AG20443 (cell line): ENCODE data around the gene AKAP5.

Source experiments
- DNase-seq: peaks from one replicate; pipeline ENCODE4 v3.0.0; 2012; ENCODE audit warnings: low spot score, mixed read lengths

AKAP5 gene

DNA sequence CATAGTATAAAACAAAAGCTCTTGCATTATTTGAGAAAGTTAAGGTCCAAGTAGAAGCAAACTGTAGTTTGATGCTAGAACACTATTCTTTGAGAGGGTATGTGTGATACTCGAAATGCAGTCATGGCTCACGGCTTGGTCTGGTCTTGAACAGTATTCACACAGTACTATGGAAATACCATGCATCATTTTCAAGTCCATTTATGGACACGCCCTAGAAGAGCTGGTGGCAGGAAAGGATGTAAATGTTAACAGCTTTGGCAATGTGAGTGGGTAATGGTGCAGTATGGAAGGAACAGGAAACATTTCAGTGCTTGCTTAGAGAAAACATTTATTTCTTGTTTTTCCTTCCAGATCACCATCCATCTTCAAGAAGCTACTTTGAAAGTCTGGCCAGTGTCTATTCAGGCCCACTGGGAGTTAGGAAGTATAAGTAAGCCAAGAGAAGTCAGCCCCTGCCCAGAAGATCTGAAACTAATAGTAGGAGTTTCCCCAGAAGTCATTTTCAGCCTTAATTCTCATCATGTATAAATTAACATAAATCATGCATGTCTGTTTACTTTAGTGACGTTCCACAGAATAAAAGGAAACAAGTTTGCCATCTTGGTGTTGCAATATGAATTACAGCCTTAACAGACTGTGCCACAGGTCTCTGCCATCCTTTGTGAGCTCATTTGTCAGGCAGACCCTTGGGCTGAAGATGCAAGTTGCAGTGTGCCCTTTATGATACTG, 5.7 kb upstream of the AKAP5 start:
- no peak for DNase-seq

GRCh38 chr14:64461221-64461620, 4.1 kb upstream of the AKAP5 start:
- DNase-seq: no peak

- no peak for DNase-seq
These were observed 2.1 kb upstream of the AKAP5 start for GRCh38 chr14:64463195-64463594.

GRCh38 chr14:64463873-64464272, 1.4 kb upstream of the AKAP5 start:
- DNase-seq: no peak

- DNase-seq: no peak
These were observed 648 bp upstream of the AKAP5 start for GRCh38 chr14:64464651-64465050.

DNA sequence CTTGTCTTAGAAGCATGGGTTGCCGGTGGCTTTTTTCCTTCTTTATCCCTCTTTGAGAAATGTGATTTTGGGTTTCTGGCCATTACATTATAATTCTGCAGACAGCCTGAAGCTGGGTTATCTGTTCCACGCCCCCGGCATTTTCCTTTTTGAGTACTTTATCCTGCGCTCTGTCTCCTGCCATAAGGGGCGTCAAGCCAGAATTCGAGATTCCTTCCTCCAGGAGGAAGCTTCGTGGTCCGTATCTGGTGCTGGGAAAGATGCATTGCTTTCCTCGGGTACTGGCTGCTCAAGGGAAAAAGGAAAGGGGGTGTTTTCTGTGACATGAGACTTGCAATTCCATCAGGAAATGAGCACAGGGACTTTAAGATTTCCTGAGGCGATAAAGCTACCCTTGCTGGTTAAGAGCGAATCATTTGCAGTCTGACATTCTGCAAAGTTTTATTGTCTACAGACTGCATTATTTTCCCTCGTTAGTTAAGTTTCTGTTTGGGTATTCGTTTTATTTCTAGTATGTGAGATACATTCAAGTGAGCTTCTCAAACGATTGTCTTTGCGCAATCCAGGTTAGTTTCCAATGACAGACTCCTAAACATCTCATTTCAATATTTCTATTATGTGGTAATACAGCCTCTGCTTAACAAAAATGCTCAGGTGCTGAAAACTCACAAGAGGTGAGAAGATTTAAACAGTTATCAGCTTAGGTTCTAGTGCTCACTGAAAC, 694 bp downstream of the AKAP5 start:
- peak; percentile 70 for DNase-seq

DNA sequence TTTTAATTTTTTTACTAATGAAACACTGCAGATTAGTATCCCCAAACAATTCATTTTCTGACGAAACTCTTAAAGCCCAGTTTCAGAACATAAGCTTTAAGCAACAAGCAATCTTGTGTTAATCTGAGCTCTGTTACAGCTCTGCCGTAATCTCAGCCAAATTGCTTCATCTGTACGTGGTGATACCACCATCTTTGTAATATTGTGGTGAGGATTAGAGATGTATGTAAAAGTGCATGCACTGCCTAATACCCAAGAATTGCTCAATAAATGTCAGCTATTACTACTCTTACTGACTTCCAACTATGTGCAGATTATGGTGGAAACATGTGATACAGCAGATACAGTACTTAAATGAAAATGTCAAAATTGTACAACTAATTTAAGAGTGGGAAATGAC, 1.8 kb downstream of the AKAP5 start:
- no peak for DNase-seq

DNA sequence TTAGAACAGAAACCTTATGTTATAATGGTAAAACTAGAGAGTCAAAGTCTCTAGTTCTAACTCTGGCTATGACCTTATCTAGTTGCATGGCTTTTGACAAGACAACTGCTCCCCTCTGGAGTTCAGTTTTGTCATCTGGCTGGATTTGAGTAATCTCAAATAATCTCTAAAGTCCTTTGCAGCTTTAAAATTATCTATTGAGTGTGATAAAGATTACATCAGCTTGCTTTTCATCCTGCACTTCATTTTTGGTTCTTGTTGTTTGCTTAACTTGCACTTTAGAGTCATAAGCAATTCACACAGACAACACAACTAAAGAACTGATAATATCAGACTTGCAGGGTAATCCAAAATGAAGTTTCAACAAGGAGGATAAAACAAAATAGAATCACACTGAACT, 2.3 kb downstream of the AKAP5 start:
- DNase-seq: no peak

GRCh38 chr14:64468451-64468850, 3.2 kb downstream of the AKAP5 start:
- no peak for DNase-seq

DNA sequence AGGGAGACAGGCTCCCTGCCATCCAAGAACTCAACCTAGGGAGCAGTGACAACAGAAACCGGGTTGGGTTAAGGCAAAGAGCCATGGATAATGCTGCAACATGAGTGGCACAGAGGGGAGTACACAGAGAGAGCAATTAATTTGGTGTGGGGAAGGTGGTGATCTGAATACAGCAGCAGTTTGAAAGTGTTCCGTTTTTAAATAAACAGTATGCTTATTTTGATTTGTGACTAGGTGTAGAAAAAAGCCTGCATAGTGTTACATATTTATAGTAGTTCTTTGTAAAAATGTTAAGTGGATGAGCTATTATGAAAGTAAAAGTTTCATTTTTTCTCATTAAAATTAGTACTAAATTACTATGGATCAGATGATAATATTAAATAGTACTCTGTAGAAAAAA, 8.7 kb downstream of the AKAP5 start:
- DNase-seq: no peak

GRCh38 chr14:64474698-64475097, 9.4 kb downstream of the AKAP5 start:
- DNase-seq: no peak

GRCh38 chr14:64475585-64476273, 10.4 kb downstream of the AKAP5 start:
- DNase-seq: no peak

DNA sequence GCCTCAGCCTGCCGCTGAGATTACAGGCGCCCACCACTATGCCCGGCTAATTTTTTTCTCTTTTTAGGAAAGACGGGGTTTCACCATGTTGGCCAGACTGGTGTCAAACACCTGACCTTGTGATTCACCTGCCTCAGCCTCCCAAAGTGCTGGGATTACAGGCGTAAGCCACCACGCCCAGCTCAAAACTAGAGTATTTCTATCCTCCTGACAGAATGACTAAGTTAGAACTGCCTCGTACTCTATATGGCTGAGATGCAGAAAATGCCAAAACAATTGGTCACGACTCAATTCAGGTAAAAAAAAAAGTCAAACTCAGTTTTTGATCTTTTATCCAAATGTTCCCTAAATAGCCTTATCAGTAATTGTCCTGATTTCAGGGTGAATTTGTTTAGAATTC, 11.1 kb downstream of the AKAP5 start:
- no peak for DNase-seq

- DNase-seq: peak; percentile 30
These were observed 13.4 kb downstream of the AKAP5 start for GRCh38 chr14:64478634-64479250.

- no peak for DNase-seq
These were observed 23.3 kb downstream of the AKAP5 start for GRCh38 chr14:64488590-64489099.

- no peak for DNase-seq
These were observed 26.3 kb downstream of the AKAP5 start for GRCh38 chr14:64491637-64492036.

- DNase-seq: no peak
These were observed 28.2 kb downstream of the AKAP5 start for GRCh38 chr14:64493455-64493854.

DNA sequence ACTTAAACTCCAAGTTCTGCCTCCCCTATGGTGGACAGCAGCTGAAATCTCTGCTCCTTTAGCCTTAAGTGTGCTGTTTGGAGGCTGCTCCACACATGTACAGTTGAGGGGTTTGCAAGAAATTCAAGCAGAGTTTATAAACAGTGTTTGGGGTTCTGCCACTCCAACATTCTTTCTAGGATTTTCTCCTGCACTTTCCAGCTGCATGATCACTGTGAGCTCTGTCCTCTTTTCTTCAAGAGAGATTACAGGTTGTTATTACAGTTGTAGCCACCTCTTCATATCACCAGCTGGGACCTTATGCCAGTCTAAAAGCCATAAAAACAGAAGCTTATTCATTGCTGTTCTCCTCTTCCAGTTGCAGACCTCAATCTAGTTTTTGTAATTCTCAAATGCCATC, 30.0 kb downstream of the AKAP5 start:
- DNase-seq: no peak

DNA sequence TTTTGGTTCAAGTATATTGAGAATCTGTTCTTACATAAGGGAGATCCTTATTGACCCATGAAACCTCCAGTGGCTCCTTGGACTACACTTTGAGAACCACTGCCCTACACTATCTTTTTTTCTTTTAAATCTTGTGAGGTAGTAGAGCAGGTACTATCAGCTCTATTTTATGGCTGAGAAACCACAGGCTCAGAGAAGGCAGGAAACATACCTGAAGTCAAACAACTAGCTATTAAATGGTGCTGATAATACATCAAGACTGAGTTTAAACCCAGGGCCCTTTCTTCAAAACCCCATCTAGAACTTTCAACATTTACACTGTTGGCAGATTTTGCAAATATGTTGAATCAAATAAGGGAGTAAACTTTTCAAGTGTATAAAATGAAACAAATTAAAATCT, 31.5 kb downstream of the AKAP5 start:
- DNase-seq: no peak

DNA sequence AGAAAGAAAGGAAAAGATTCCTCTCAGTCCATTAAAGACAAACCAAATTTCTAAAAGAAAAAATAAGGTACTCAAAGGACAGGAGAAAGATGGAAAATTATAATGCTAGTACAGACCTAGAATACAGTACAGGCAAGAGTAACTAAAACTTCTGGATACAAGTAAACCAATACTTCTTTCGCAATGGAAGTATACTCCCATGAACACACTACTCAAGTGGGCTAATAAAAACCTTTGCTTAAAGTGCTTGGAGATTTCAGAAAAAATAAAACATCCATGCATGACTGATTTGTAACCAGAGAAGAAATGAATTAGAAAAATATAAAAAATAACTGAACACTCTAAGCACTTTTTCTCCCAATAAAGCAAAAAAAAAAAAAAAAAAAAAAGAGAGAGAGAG, 34.8 kb downstream of the AKAP5 start:
- DNase-seq: no peak

GRCh38 chr14:64501411-64502171, 36.3 kb downstream of the AKAP5 start:
- DNase-seq: peak; percentile 62

- no peak for DNase-seq
These were observed 37.2 kb downstream of the AKAP5 start for GRCh38 chr14:64502456-64502855.
